GM23338 (cell line): ENCODE data around the gene FSTL3.

ENCODE experiments used
- CREB1 ChIP-seq: fragments of 250-450 bp; sonication (Bioruptor Pico); IDR thresholded peaks from 2 replicates; pipeline ENCODE4 v1.5.0; 2020; ENCODE audit warnings: low read depth, mild to moderate bottlenecking, moderate library complexity
- CTCF ChIP-seq, 2 experiments: fragments of 200-600 bp in 1 of 2; sonication (generic) in 1 of 2; conservative IDR thresholded peaks; 2 replicates each; pipeline versions ENCODE4 v1.5.1 to v1.6.1; 2016 to 2017; ENCODE audit warnings: antibody characterized with exemption in 2 of 2, low read depth in 2 of 2, mild to moderate bottlenecking in 2 of 2, moderate library complexity in 1 of 2
- ETS1 ChIP-seq: IDR thresholded peaks from 2 replicates; pipeline ENCODE4 v1.6.1; 2016; ENCODE audit warnings: antibody characterized with exemption
- EZH2 ChIP-seq: fragments of 200-600 bp; sonication (generic); IDR thresholded peaks from one replicate; pipeline ENCODE4 v1.8.0; 2017; ENCODE audit warnings: antibody characterized with exemption, mild to moderate bottlenecking, low read depth; ENCODE audit not compliant: unreplicated experiment
- EZH2phosphoT487 ChIP-seq: fragments of 200-600 bp; sonication (generic); IDR thresholded peaks from one replicate; pipeline ENCODE4 v1.8.1; 2018; ENCODE audit warnings: antibody characterized with exemption; ENCODE audit not compliant: unreplicated experiment
- JUNB ChIP-seq: IDR thresholded peaks from one replicate; pipeline ENCODE4 v1.6.1; 2016; ENCODE audit warnings: antibody characterized with exemption; ENCODE audit not compliant: unreplicated experiment
- NANOG ChIP-seq: IDR thresholded peaks from 2 replicates; pipeline ENCODE4 v1.6.1; 2016; ENCODE audit warnings: antibody characterized with exemption, borderline replicate concordance
- POLR2AphosphoS5 ChIP-seq: IDR thresholded peaks from 2 replicates; pipeline ENCODE4 v1.6.1; 2016; ENCODE audit warnings: antibody characterized with exemption, low read depth
- STAT1 ChIP-seq: IDR thresholded peaks from one replicate; pipeline ENCODE4 v1.6.1; 2016; ENCODE audit warnings: antibody characterized with exemption; ENCODE audit not compliant: unreplicated experiment
- ZNF114 ChIP-seq: fragments of 250-450 bp; sonication (Bioruptor Pico); IDR thresholded peaks from 2 replicates; pipeline ENCODE4 v1.5.0; 2020; ENCODE audit warnings: mild to moderate bottlenecking, moderate library complexity
- ZNF331 ChIP-seq: fragments of 250-450 bp; sonication (Bioruptor Pico); IDR thresholded peaks from 2 replicates; pipeline ENCODE4 v1.5.0; 2020; ENCODE audit warnings: low read depth, mild to moderate bottlenecking, moderate library complexity
- TF ChIP-seq, protein P1 (sequence below): IDR thresholded peaks from one replicate; pipeline ENCODE4 v1.6.1; 2018; ENCODE audit warnings: antibody characterized with exemption; ENCODE audit not compliant: unreplicated experiment

DNA sequence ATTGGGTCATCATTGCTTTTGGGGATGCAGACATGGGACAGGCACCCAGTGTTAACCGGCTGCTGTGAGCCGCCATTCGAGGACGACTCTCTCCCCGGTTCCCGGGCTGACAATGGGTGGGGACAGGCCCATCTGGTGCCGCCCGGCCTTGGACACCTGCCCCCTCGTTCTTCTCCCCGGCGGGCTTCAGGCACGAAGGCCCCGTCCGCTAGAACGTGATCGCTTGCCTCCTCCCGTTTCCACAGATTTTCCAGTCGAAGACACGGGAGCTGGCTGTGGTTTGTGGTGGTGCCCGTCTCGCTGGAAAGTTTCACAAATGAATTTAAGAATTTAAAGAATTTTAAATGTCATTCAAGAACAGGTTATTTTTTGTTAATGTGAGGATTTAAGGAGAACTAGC, 34.6 kb downstream of the FSTL3 start:
- TF ChIP-seq ZNF331: no peak
- no peak for TF ChIP-seq CTCF (conservative IDR thresholded peaks at IDR 0.05; ENCODE audit: low read depth in 2 of 2)
- no peak for TF ChIP-seq EZH2
- TF ChIP-seq POLR2AphosphoS5: no peak
- no peak for TF ChIP-seq ETS1
- no peak for TF ChIP-seq CREB1 (CRISPR knock-in tag)
- TF ChIP-seq EZH2phosphoT487: no peak
- TF ChIP-seq, protein P1, sequence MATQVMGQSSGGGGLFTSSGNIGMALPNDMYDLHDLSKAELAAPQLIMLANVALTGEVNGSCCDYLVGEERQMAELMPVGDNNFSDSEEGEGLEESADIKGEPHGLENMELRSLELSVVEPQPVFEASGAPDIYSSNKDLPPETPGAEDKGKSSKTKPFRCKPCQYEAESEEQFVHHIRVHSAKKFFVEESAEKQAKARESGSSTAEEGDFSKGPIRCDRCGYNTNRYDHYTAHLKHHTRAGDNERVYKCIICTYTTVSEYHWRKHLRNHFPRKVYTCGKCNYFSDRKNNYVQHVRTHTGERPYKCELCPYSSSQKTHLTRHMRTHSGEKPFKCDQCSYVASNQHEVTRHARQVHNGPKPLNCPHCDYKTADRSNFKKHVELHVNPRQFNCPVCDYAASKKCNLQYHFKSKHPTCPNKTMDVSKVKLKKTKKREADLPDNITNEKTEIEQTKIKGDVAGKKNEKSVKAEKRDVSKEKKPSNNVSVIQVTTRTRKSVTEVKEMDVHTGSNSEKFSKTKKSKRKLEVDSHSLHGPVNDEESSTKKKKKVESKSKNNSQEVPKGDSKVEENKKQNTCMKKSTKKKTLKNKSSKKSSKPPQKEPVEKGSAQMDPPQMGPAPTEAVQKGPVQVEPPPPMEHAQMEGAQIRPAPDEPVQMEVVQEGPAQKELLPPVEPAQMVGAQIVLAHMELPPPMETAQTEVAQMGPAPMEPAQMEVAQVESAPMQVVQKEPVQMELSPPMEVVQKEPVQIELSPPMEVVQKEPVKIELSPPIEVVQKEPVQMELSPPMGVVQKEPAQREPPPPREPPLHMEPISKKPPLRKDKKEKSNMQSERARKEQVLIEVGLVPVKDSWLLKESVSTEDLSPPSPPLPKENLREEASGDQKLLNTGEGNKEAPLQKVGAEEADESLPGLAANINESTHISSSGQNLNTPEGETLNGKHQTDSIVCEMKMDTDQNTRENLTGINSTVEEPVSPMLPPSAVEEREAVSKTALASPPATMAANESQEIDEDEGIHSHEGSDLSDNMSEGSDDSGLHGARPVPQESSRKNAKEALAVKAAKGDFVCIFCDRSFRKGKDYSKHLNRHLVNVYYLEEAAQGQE: no peak
- TF ChIP-seq JUNB: no peak
- no peak for TF ChIP-seq NANOG
- TF ChIP-seq ZNF114: no peak
- TF ChIP-seq STAT1: no peak
